Fibroblast of lung (primary cell): ENCODE measurements around the gene PARD6B. TPM values are rescaled to one million over a fixed set of nuclear protein-coding genes. Genes with fewer than 3 reads are reported as not detected.
"Not testable (repeated sequence)": the region's sequence is repeated elsewhere in the genome, so short reads cannot be mapped to it uniquely, and the experiment has no call there.

Experiments
- DNase-seq, 2 donors: peaks; one replicate each; pipeline versions ENCODE4 v3.0.0 to v3.0.0-alpha.2; 2010; ENCODE audit warnings: low read depth in 2 of 2
- H2AFZ ChIP-seq: 2 replicates; pipeline ENCODE4 v1.5.1; 2012; ENCODE audit warnings: low read length, control low read depth, inconsistent platforms
- H3K27ac ChIP-seq: 2 replicates; pipeline ENCODE4 v1.5.1; 2011; ENCODE audit warnings: low read length, control low read depth; ENCODE audit not compliant: insufficient read depth
- H3K27me3 ChIP-seq: 2 replicates; pipeline ENCODE4 v1.5.1; 2011; ENCODE audit warnings: mild to moderate bottlenecking, low read length; ENCODE audit not compliant: control insufficient read depth, insufficient read depth
- H3K36me3 ChIP-seq: 2 replicates; pipeline ENCODE4 v1.5.1; 2011; ENCODE audit warnings: low read length; ENCODE audit not compliant: control insufficient read depth, insufficient read depth
- H3K4me1 ChIP-seq: 2 replicates; pipeline ENCODE4 v1.5.1; 2011; ENCODE audit warnings: low read length; ENCODE audit not compliant: control insufficient read depth, insufficient read depth; ENCODE audit errors: extremely low read depth
- H3K4me2 ChIP-seq: 2 replicates; pipeline ENCODE4 v1.5.1; 2011; ENCODE audit warnings: low read length, control low read depth; ENCODE audit not compliant: insufficient read depth; ENCODE audit errors: extremely low read depth
- H3K4me3 ChIP-seq, 4 experiments: fragments of 200-600 bp in 1 of 4; sonication (generic) in 1 of 4; replicated peaks in 1 of 4; 2 replicates each; pipeline ENCODE4 v1.5.1; 2011 to 2016; ENCODE audit warnings: low read length in 4 of 4, low read depth in 3 of 4, mild to moderate bottlenecking in 3 of 4, control low read depth in 2 of 4, inconsistent platforms in 1 of 4, mixed read lengths in 1 of 4; ENCODE audit not compliant: insufficient read depth in 1 of 4; ENCODE audit errors: control extremely low read depth in 1 of 4
- H3K79me2 ChIP-seq: 2 replicates; pipeline ENCODE4 v1.5.1; 2012; ENCODE audit warnings: mild to moderate bottlenecking, low read length, inconsistent platforms; ENCODE audit not compliant: control insufficient read depth, insufficient read depth
- H3K9ac ChIP-seq: 2 replicates; pipeline ENCODE4 v1.5.1; 2011; ENCODE audit warnings: mild to moderate bottlenecking, low read length, control low read depth; ENCODE audit not compliant: insufficient read depth
- H3K9me3 ChIP-seq: 2 replicates; pipeline ENCODE4 v1.5.1; 2012; ENCODE audit warnings: low read depth, low read length; ENCODE audit not compliant: control insufficient read depth, insufficient read depth
- H4K20me1 ChIP-seq: 2 replicates; pipeline ENCODE4 v1.5.1; 2011; ENCODE audit warnings: low read length; ENCODE audit not compliant: control insufficient read depth, insufficient read depth; ENCODE audit errors: extremely low read depth
- EZH2 ChIP-seq: IDR thresholded peaks from 2 replicates; pipeline ENCODE4 v1.5.1; 2012; ENCODE audit warnings: low read length, control low read depth, mild to moderate bottlenecking; ENCODE audit errors: missing control alignments
- polyA plus RNA-seq, 2 donors: library from polyadenylated mRNA; depleted of rRNA in 1 of 2; stranded (reverse) in 1 of 2; unstranded in 1 of 2; fragments of >200 nt; gene quantifications; 2 replicates each; pipeline ENCODE4 v1.2.1, GENCODE V29; 2011 to 2012; ENCODE audit warnings: missing spikeins in 1 of 2
- total RNA-seq: library from RNA; depleted of rRNA; stranded (reverse); fragments of >200 nt; gene quantifications from 2 replicates; pipeline ENCODE4 v1.2.1, GENCODE V29; 2014
- TF ChIP-seq, protein P1 (sequence below), 2 donors: IDR thresholded peaks in 1 of 2; conservative IDR thresholded peaks in 1 of 2; 1 replicate in 1 of 2; 2 replicates in 1 of 2; pipeline ENCODE4 v1.5.1; 2011 to 2012; ENCODE audit warnings: low read length in 2 of 2, control low read depth in 1 of 2, inconsistent platforms in 1 of 2, low read depth in 1 of 2, mild to moderate bottlenecking in 1 of 2

PARD6B gene
- total and polyA plus RNA-seq, 2 donors (not counting 1 experiment from before 2014, with no cell fraction given): 0.30 to 0.83 TPM

- Histone ChIP-seq H3K9ac (no peak overlapping the region), H3K4me1 (peaks cover 2% of the 10 kb centered on the region), H4K20me1 (no peaks in the 10 kb centered on the region), H3K9me3 (no peaks in the 10 kb centered on the region), H3K79me2 (no peaks in the 10 kb centered on the region), H3K27ac (no peak overlapping the region), H3K4me2 (no peak overlapping the region), H3K27me3 (no peaks in the 10 kb centered on the region), H3K36me3 (no peaks in the 10 kb centered on the region), H2AFZ (no peak overlapping the region), H3K4me3 (no peak overlapping the region)
- TF ChIP-seq EZH2: no peak
- TF ChIP-seq, protein P1, sequence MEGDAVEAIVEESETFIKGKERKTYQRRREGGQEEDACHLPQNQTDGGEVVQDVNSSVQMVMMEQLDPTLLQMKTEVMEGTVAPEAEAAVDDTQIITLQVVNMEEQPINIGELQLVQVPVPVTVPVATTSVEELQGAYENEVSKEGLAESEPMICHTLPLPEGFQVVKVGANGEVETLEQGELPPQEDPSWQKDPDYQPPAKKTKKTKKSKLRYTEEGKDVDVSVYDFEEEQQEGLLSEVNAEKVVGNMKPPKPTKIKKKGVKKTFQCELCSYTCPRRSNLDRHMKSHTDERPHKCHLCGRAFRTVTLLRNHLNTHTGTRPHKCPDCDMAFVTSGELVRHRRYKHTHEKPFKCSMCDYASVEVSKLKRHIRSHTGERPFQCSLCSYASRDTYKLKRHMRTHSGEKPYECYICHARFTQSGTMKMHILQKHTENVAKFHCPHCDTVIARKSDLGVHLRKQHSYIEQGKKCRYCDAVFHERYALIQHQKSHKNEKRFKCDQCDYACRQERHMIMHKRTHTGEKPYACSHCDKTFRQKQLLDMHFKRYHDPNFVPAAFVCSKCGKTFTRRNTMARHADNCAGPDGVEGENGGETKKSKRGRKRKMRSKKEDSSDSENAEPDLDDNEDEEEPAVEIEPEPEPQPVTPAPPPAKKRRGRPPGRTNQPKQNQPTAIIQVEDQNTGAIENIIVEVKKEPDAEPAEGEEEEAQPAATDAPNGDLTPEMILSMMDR (conservative IDR thresholded peaks at IDR 0.05 in 1 of 2, IDR thresholded peaks at IDR 0.05 in 1 of 2; ENCODE audit: low read depth in 1 of 2, low read length in 2 of 2): no peak
- DNase-seq: no peak
Measured at GRCh38 chr20:50712771-50713656, 18.4 kb upstream of the PARD6B start.

DNA sequence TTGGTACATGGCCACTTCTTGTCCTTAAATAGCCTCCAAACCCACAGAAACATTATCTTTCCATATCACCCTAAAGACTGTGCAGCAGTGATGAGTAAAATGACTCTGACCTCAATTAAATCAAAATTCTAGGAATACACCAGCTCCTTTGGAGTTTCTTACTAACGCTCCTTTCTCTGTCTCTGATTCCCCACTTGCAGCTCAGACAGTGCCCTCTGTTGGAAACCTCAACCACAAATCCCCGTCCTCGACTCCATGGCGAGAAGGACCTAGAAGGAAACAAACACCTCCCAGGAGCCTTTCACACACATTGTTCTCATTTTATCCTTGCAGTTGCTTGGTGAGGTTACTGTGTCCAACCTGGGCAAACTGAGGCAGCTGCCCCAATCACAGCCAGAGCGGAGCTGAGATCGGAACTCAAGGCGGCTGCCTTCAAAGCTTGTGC, 17.7 kb upstream of the PARD6B start:
- H3K4me2 ChIP-seq: no peak overlapping the region
- H3K4me3 ChIP-seq: no peak overlapping the region
- H3K4me1 ChIP-seq: peaks cover 2% of the 10 kb centered on the region
- no peaks in the 10 kb centered on the region for H4K20me1 ChIP-seq
- H3K36me3 ChIP-seq: no peaks in the 10 kb centered on the region
- no peak overlapping the region for H3K9ac ChIP-seq
- no peak for TF ChIP-seq EZH2
- TF ChIP-seq, protein P1 (conservative IDR thresholded peaks at IDR 0.05 in 1 of 2, IDR thresholded peaks at IDR 0.05 in 1 of 2; ENCODE audit: low read depth in 1 of 2, low read length in 2 of 2): peak; percentile 63 to 75
- no peaks in the 10 kb centered on the region for H3K9me3 ChIP-seq
- H3K27ac ChIP-seq: no peak overlapping the region
- H3K27me3 ChIP-seq: no peaks in the 10 kb centered on the region
- no peak overlapping the region for H2AFZ ChIP-seq
- DNase-seq: peak; percentile 52 to 73
- no peaks in the 10 kb centered on the region for H3K79me2 ChIP-seq

DNA sequence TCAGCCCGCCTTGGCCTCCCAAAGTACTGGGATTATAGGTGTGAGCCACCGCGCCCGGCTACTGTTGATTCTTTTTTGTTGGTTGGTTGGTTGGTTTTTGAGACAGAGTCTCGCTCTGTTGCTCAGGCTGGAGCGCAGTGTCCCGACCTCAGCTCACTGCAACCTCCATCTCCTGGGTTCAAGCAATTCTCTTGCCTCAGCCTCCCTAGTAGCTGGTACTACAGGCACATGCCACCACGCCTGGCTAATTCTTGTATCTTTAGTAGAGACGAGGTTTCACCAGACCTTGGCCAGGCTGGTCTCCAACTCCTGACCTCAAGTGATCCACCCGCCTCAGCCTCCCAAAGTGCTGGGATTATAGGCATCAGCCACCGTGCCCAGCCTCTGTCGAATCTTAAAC, 17.0 kb upstream of the PARD6B start:
- not testable (repeated sequence) for H2AFZ ChIP-seq, H3K4me3 ChIP-seq, H3K27ac ChIP-seq, H3K9me3 ChIP-seq, H3K36me3 ChIP-seq, H3K9ac ChIP-seq, H3K4me2 ChIP-seq, H4K20me1 ChIP-seq, H3K79me2 ChIP-seq, DNase-seq, H3K4me1 ChIP-seq, H3K27me3 ChIP-seq
